Fibroblast of skin of left quadriceps (primary cell): ENCODE results near the gene SLC25A12.
A peak's percentile ranks its signal among the peaks of the same experiment; 100 is the strongest.
"Not testable (repeated sequence)": the region's sequence is repeated elsewhere in the genome, so short reads cannot be mapped to it uniquely, and the experiment has no call there.

ENCODE experiments used
- DNase-seq, 2 experiments: peaks; one replicate each; pipeline ENCODE4 v3.0.0-alpha.2; 2013; ENCODE audit warnings: low read depth in 2 of 2

Gene SLC25A12

GRCh38 chr2:171822525-171823322, 71.3 kb downstream of the SLC25A12 start:
- DNase-seq = no peak

DNA sequence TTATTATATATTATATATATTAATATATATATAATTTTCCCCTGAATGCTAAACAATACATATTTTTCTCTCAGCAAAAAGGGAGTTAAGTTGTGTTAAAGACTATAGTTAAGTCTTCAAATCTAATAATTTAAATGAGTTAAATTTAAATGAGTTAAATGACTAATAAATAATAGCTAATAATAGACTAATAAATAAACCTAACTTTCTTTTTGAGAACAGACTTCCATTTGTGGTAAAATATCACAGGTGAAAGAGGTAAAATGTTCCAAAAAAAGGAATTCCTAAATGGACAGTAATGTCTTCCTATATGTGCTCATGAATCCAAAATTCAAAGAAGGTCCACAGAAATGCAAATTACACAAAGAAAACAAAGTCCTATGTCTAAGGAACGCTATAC, 74.6 kb downstream of the SLC25A12 start:
- DNase-seq = no peak

- no peak for DNase-seq
Measured at GRCh38 chr2:171814883-171815282, 79.2 kb downstream of the SLC25A12 start.

DNA sequence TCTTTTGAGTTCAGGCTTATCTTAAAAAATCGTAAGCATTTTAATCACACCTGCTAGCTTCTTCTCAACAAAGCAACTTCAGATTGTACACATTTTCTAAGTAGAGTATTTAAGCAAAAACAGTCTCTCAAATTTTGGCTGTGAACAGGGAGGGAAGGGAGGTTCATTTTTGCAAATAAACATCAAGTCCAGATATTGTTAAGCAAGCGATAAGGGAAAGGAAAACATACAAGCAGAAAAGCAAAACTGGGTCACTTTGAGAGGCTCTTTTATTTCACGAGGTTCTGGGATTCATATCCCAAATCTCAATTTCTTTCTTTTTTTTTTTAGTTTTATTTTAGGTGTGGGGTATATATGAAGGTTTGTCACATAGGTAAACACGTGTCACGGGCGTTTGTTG, 79.9 kb downstream of the SLC25A12 start:
- DNase-seq = no peak

DNA sequence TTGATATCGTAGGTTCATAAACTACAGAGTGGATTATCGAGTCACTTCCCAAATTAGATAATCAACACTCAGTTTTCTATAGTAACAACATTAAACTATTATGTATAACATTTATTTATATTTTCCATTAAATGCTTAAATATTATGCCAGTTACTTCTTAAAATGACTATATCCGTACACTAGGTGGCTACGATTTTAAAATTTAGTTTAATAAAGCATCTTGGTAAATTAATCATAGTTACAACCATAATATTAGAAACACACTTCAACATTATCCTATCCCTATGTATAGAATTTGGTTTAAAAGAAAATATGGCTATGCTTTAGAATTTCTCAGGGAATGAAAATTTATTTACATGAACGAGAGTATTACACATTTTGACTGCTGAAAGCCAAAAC, 80.3 kb downstream of the SLC25A12 start:
- DNase-seq = no peak

DNA sequence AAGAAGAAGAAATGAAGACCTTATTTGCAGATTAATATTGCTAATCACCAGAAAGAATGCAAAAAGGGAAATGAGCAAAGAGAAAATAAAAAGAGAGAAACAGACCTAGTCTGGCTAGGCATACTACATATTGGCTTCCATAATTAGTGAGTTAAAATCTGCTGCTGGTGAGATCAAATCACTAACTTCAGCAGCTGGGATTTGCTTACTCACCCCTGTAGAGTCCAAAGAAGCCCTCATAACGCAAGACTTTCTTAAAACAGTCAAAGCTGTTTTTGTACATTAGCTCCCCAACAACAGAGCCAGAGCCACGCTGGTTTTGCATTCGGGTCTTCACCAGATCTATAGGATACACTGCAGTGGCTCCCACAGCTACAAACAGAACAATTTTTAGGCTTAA, 80.9 kb downstream of the SLC25A12 start:
- no peak for DNase-seq

GRCh38 chr2:171811245-171811628, 82.8 kb downstream of the SLC25A12 start:
- peak in 1 of 2 experiments; percentile 16 for DNase-seq

- peak; percentile 44 to 47 for DNase-seq
Measured at GRCh38 chr2:171810422-171811244, 83.4 kb downstream of the SLC25A12 start.

DNA sequence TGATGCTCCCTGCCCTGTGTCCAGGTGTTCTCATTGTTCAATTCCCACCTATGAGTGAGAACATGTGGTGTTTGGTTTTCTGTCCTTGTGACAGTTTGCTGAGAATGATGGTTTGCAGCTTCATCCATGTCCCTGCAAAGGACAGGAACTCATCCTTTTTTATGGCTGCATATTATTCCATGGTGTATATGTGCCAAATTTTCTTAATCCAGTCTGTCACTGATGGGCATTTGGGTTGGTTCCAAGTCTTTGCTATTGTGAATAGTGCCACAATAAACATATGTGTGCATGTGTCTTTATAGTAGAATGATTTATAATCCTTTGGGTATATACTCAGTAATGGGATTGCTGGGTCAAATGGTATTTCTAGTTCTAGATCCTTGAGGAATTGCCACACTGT, 85.2 kb downstream of the SLC25A12 start:
- not testable (repeated sequence) for DNase-seq

- no peak for DNase-seq
Measured at GRCh38 chr2:171807831-171808393, 86.1 kb downstream of the SLC25A12 start.

DNA sequence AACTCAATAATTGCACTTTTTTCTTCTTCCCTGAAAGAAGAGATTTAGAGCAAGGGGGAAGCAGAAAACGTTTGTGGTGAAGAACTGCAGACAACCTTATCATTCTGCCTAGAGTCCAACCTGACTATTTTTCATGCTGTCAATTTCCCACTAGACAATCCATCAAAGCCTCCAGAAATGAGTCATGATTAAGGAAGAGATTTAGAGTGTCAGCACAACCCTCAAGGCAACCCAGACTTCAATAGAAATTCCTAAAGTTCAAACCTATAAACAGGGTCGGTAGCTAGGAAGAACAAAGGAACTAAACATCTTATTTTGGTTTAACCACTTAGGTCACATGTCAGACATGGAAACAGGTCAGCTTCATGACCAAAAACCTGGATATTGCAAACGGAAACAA, 86.9 kb downstream of the SLC25A12 start:
- no peak for DNase-seq

DNA sequence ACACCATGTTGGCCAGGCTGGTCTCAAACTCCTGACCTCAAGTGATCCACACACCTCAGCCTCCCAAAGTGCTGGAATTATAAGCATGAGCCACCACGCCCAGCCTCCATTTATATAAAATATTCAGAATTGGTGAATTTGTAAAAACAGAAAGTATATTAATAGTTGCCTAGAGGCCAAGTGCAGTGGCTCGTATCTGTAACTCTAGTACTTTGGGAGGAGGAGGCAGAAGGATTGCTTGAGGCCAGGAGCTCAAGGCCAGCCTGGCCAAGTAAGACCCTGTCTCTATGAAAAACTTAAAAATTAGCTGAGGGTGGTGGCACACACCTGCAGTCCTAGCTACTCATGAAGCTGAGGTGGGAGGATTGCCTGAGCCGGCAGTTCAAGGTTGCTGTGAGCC, 89.6 kb downstream of the SLC25A12 start:
- DNase-seq = no peak

GRCh38 chr2:171803757-171804156, 90.3 kb downstream of the SLC25A12 start:
- DNase-seq = no peak

- DNase-seq = no peak
Measured at GRCh38 chr2:171800639-171801038, 93.4 kb downstream of the SLC25A12 start.

DNA sequence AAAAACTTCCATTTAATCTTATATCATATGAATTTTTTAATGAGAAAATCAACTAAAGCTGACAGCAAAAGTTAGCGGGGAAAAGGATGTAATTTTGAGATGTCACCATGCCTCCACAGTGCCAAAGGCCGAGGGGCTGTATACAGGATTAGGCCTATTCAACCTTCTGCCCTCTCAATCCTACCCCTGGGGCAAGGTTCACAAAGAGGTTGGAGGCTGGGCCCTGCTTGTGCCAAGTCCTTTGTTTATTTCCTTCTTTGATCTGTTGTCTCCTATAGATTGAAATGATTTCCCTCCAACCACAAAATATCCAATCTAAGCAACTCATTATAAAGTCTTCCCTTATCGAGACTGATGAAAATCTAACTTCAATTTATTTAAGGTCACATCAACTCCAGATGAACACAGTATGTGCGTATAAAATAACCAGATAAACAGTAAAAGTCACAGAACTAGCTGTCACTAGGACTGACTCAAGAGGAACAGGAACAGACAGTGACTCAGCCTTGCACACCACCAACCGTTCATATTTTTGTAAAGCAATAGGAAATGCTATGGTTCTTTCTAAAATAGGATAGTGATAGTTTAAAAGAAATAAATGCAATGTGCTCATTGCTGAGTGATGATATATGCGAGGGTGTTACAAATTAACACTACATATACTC, 95.8 kb downstream of the SLC25A12 start:
- peak in 1 of 2 experiments; percentile 8 for DNase-seq

- DNase-seq = no peak
Measured at GRCh38 chr2:171794918-171795317, 99.1 kb downstream of the SLC25A12 start.

DNA sequence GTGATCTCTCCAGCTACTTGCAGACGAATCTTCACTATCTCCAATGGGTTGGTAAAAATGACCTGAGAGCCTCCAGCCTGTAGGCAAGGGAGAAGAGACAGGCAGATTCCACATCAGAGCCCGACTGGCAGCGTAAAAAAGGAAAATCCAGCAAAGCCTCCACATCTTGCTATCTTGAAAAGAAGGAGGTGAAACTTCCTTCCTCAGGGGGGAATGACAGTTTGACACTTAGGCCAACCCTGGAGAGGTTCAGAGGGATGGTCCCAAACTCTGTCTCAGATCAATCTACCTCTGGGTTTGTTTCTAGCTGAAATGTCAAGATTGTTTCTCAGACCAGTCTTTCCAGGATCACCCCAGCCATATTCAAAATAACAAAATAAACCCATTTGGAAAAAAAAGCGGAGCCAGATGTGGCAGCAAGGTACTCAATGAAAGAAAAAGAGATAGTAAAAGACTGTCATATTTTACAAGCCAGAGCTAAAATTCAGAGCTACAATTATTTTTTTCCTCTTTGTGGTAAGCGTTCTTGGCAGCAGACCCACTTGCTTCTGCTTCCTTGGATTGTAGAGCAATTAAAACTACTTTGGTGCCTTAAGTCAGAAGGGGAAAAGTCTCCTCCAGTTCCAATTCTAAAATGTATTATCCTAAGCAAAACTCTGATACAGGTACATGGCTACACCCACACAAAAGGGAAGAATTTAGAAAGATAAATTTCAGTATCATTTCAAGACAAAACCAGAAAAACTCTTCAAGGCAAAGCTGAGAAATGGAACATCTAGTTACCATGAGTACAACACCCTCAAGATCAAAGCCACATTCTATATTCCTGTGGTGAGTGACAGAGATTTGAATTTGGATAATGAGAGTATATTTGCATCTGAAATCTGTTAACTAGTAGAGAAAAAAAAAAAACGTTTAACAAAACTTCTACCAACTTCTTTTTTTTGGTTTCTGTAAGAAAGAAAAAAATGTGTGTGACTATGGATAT, 100.1 kb downstream of the SLC25A12 start:
- DNase-seq = peak in 1 of 2 experiments; percentile 15

- no peak for DNase-seq
Measured at GRCh38 chr2:171792886-171793580, 101.0 kb downstream of the SLC25A12 start.

- DNase-seq = no peak
Measured at GRCh38 chr2:171792157-171792556, 101.9 kb downstream of the SLC25A12 start.

GRCh38 chr2:171791361-171791760, 102.7 kb downstream of the SLC25A12 start:
- no peak for DNase-seq
